ENCODE measurements around the gene PTPRM. TPM values are rescaled to one million over a fixed set of nuclear protein-coding genes. Genes with fewer than 3 reads are reported as not detected.
A peak's percentile ranks its signal among the peaks of the same experiment; 100 is the strongest.

The PTPRM gene
- total RNA-seq, 1 experiment from 2014 or later: 45.6 TPM

- ATAC-seq (no peak), DNase-seq (no peak)
- H2AFZ ChIP-seq (ENCODE audit: low read length): no peak overlapping the region
- POLR2A ChIA-PET (ENCODE audit: unreplicated experiment): no interaction called here
- H3K79me2 ChIP-seq (ENCODE audit: low read length): peaks cover 12% of the 10 kb centered on the region; the same call in 1 of the 2 replicates
- no peak overlapping the region for H3K4me2 ChIP-seq (ENCODE audit: low read length)
- H3K27me3 ChIP-seq (ENCODE audit: low read length): no peaks in the 10 kb centered on the region
- no peak overlapping the region for H3K4me3 ChIP-seq (ENCODE audit: low read length)
- peaks cover 53% of the 10 kb centered on the region for H3K4me1 ChIP-seq (ENCODE audit: insufficient read depth, low read length)
- H4K20me1 ChIP-seq (ENCODE audit: low read length): no peaks in the 10 kb centered on the region
- TF ChIP-seq CTCF (conservative IDR thresholded peaks at IDR 0.05; ENCODE audit: low read depth, low read length): no peak
- no peak for TF ChIP-seq EZH2 (IDR thresholded peaks at IDR 0.05; ENCODE audit: low read length, unreplicated experiment)
- TF ChIP-seq EZH2phosphoT487 (IDR thresholded peaks at IDR 0.05; ENCODE audit: borderline replicate concordance, low read length): no peak
- CTCF ChIA-PET: interaction anchor here (1.1 to 2.3 kb wide), 3 partner anchors 83 to 309 kb away, joined by 3 to 17 read pairs (median 8); partner anchors contain the start of gene PTPRM
- no peak overlapping the region for H3K9ac ChIP-seq (ENCODE audit: low read length)
- no peaks in the 10 kb centered on the region for H3K9me3 ChIP-seq (ENCODE audit: low read length)
- no peaks in the 10 kb centered on the region for H3K36me3 ChIP-seq (ENCODE audit: low read depth, low read length)
- BruUV-seq (replicated peaks): no TSS peak
- H3K9me2 ChIP-seq (replicated peaks; ENCODE audit: low read length): no peaks in the 10 kb centered on the region
- no peak overlapping the region for H3K27ac ChIP-seq (ENCODE audit: low read length)
- H3F3A ChIP-seq (ENCODE audit: low read length, unreplicated experiment): peaks cover 12% of the 10 kb centered on the region
- intact Hi-C loops (cut with micrococcal nuclease): loop anchor here (1.0 to 10.0 kb wide), 5 partner anchors 86 to 511 kb away; no protein-coding TSS in a partner anchor
Observed at GRCh38 chr18:7876354-7877104, 309.4 kb downstream of the PTPRM start.

GRCh38 chr18:7877609-7878008 is 310.5 kb downstream of the PTPRM start:
- Histone ChIP-seq H3K27me3 (ENCODE audit: low read length) (no peaks in the 10 kb centered on the region), H3K4me2 (ENCODE audit: low read length) (peak overlapping the region; percentile 73), H3K27ac (ENCODE audit: low read length) (peak overlapping the region; percentile 97), H3K79me2 (ENCODE audit: low read length) (peaks cover 12% of the 10 kb centered on the region; the same call in 1 of the 2 replicates), H3K4me3 (ENCODE audit: low read length) (peak overlapping the region; percentile 25; the same call in 1 of the 2 replicates), H3K4me1 (ENCODE audit: insufficient read depth, low read length) (peaks cover 43% of the 10 kb centered on the region), H2AFZ (ENCODE audit: low read length) (no peak overlapping the region), H3F3A (ENCODE audit: low read length, unreplicated experiment) (peaks cover 6% of the 10 kb centered on the region), H3K9ac (ENCODE audit: low read length) (peak overlapping the region; percentile 82), H4K20me1 (ENCODE audit: low read length) (no peaks in the 10 kb centered on the region), H3K36me3 (ENCODE audit: low read depth, low read length) (no peaks in the 10 kb centered on the region), H3K9me3 (ENCODE audit: low read length) (no peaks in the 10 kb centered on the region), H3K9me2 (replicated peaks; ENCODE audit: low read length) (no peaks in the 10 kb centered on the region)
- ATAC-seq: peak; percentile 83
- TF ChIP-seq EZH2phosphoT487 (IDR thresholded peaks at IDR 0.05; ENCODE audit: borderline replicate concordance, low read length): no peak
- peak; percentile 50 for TF ChIP-seq CTCF (conservative IDR thresholded peaks at IDR 0.05; ENCODE audit: low read depth, low read length)
- no peak for TF ChIP-seq EZH2 (IDR thresholded peaks at IDR 0.05; ENCODE audit: low read length, unreplicated experiment)
- no TSS peak for BruUV-seq (replicated peaks)
- ChIA-PET POLR2A (ENCODE audit: unreplicated experiment) (interaction anchor here (0.5 to 0.6 kb wide), 3 partner anchors 103 to 1522 kb away, joined by 3 to 9 read pairs (median 3); partner anchors contain the start of gene PTPRM), CTCF (interaction anchor here (1.0 to 2.3 kb wide), 5 partner anchors 69 to 310 kb away, joined by 3 to 17 read pairs (median 3); partner anchors contain the start of gene PTPRM)
- peak; percentile 91 for DNase-seq
- intact Hi-C loops (cut with micrococcal nuclease): loop anchor here (1.0 to 10.0 kb wide), 14 partner anchors 21 to 605 kb away; partner anchors contain the start of gene PTPRM
